Measurements from ENCODE around the gene ARRDC3.

The ARRDC3 gene

GRCh38 chr5:91423871-91424270, 40.8 kb upstream of the ARRDC3 start:
- Histone ChIP-seq H2AFZ (ENCODE audit: low read depth, low read length) (no peak overlapping the region), H3K27me3 (ENCODE audit: low read depth, low read length) (no peaks in the 10 kb centered on the region), H3K27ac (ENCODE audit: low read length) (no peak overlapping the region), H3K36me3 (replicated peaks; ENCODE audit: low read depth, low read length) (no peaks in the 10 kb centered on the region), H3K79me2 (ENCODE audit: low read length) (no peaks in the 10 kb centered on the region), H4K20me1 (ENCODE audit: insufficient read depth, low read length) (no peaks in the 10 kb centered on the region), H3K9me3 (ENCODE audit: insufficient read depth, low read length) (no peaks in the 10 kb centered on the region), H3K4me1 (ENCODE audit: low read length) (no peaks in the 10 kb centered on the region), H3K4me2 (ENCODE audit: low read length) (no peak overlapping the region), H3K4me3 (ENCODE audit: low read length) (no peak overlapping the region), H3K9ac (ENCODE audit: low read length) (no peak overlapping the region)
- no peak for TF ChIP-seq EZH2phosphoT487 (IDR thresholded peaks at IDR 0.05; ENCODE audit: low read depth)
- TF ChIP-seq, protein P1, sequence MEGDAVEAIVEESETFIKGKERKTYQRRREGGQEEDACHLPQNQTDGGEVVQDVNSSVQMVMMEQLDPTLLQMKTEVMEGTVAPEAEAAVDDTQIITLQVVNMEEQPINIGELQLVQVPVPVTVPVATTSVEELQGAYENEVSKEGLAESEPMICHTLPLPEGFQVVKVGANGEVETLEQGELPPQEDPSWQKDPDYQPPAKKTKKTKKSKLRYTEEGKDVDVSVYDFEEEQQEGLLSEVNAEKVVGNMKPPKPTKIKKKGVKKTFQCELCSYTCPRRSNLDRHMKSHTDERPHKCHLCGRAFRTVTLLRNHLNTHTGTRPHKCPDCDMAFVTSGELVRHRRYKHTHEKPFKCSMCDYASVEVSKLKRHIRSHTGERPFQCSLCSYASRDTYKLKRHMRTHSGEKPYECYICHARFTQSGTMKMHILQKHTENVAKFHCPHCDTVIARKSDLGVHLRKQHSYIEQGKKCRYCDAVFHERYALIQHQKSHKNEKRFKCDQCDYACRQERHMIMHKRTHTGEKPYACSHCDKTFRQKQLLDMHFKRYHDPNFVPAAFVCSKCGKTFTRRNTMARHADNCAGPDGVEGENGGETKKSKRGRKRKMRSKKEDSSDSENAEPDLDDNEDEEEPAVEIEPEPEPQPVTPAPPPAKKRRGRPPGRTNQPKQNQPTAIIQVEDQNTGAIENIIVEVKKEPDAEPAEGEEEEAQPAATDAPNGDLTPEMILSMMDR (IDR thresholded peaks at IDR 0.05; ENCODE audit: low read depth, low read length) = no peak

GRCh38 chr5:91420879-91421278, 37.8 kb upstream of the ARRDC3 start:
- Histone ChIP-seq H2AFZ (ENCODE audit: low read depth, low read length) (no peak overlapping the region), H4K20me1 (ENCODE audit: insufficient read depth, low read length) (no peaks in the 10 kb centered on the region), H3K9me3 (ENCODE audit: insufficient read depth, low read length) (no peaks in the 10 kb centered on the region), H3K4me3 (ENCODE audit: low read length) (no peak overlapping the region), H3K79me2 (ENCODE audit: low read length) (no peaks in the 10 kb centered on the region), H3K9ac (ENCODE audit: low read length) (no peak overlapping the region), H3K4me2 (ENCODE audit: low read length) (no peak overlapping the region), H3K4me1 (ENCODE audit: low read length) (no peaks in the 10 kb centered on the region), H3K36me3 (replicated peaks; ENCODE audit: low read depth, low read length) (no peaks in the 10 kb centered on the region), H3K27ac (ENCODE audit: low read length) (no peak overlapping the region), H3K27me3 (ENCODE audit: low read depth, low read length) (no peaks in the 10 kb centered on the region)
- TF ChIP-seq EZH2phosphoT487 (IDR thresholded peaks at IDR 0.05; ENCODE audit: low read depth) = no peak
- TF ChIP-seq, protein P1 (IDR thresholded peaks at IDR 0.05; ENCODE audit: low read depth, low read length) = no peak

- Histone ChIP-seq H3K79me2 (ENCODE audit: low read length) (no peaks in the 10 kb centered on the region), H3K4me2 (ENCODE audit: low read length) (no peak overlapping the region), H4K20me1 (ENCODE audit: insufficient read depth, low read length) (no peaks in the 10 kb centered on the region), H3K27ac (ENCODE audit: low read length) (no peak overlapping the region), H2AFZ (ENCODE audit: low read depth, low read length) (no peak overlapping the region), H3K9me3 (ENCODE audit: insufficient read depth, low read length) (no peaks in the 10 kb centered on the region), H3K27me3 (ENCODE audit: low read depth, low read length) (no peaks in the 10 kb centered on the region), H3K4me3 (ENCODE audit: low read length) (no peak overlapping the region), H3K9ac (ENCODE audit: low read length) (no peak overlapping the region), H3K36me3 (replicated peaks; ENCODE audit: low read depth, low read length) (no peaks in the 10 kb centered on the region), H3K4me1 (ENCODE audit: low read length) (no peaks in the 10 kb centered on the region)
- TF ChIP-seq, protein P1 (IDR thresholded peaks at IDR 0.05; ENCODE audit: low read depth, low read length) = peak; percentile 49
- no peak for TF ChIP-seq EZH2phosphoT487 (IDR thresholded peaks at IDR 0.05; ENCODE audit: low read depth)
These were observed 36.7 kb upstream of the ARRDC3 start for GRCh38 chr5:91419571-91420537.

GRCh38 chr5:91419136-91419535, 36.0 kb upstream of the ARRDC3 start:
- TF ChIP-seq EZH2phosphoT487 (IDR thresholded peaks at IDR 0.05; ENCODE audit: low read depth) = no peak
- TF ChIP-seq, protein P1 (IDR thresholded peaks at IDR 0.05; ENCODE audit: low read depth, low read length) = no peak
- no peaks in the 10 kb centered on the region for H4K20me1 ChIP-seq (ENCODE audit: insufficient read depth, low read length)
- H3K27ac ChIP-seq (ENCODE audit: low read length) = no peak overlapping the region
- H3K27me3 ChIP-seq (ENCODE audit: low read depth, low read length) = no peaks in the 10 kb centered on the region
- H3K4me2 ChIP-seq (ENCODE audit: low read length) = no peak overlapping the region
- no peak overlapping the region for H3K9ac ChIP-seq (ENCODE audit: low read length)
- no peaks in the 10 kb centered on the region for H3K9me3 ChIP-seq (ENCODE audit: insufficient read depth, low read length)
- H3K4me3 ChIP-seq (ENCODE audit: low read length) = no peak overlapping the region
- H2AFZ ChIP-seq (ENCODE audit: low read depth, low read length) = no peak overlapping the region
- no peaks in the 10 kb centered on the region for H3K36me3 ChIP-seq (replicated peaks; ENCODE audit: low read depth, low read length)
- no peaks in the 10 kb centered on the region for H3K4me1 ChIP-seq (ENCODE audit: low read length)
- H3K79me2 ChIP-seq (ENCODE audit: low read length) = no peaks in the 10 kb centered on the region

Measured in OCI-LY3 (cell line).